Measurements from ENCODE around the gene DYNLT4. TPM values are rescaled to one million over a fixed set of nuclear protein-coding genes. Genes with fewer than 3 reads are reported as not detected.
A peak's percentile ranks its signal among the peaks of the same experiment; 100 is the strongest.

Gene DYNLT4
- total and polyA plus RNA-seq, 2 of the 8 experiments (the other 6 are each of a cell fraction or from before 2014, with no cell fraction given), result 0.29 TPM; not detected in 1

GRCh38 chr1:44792736-44793502 lies 14.2 kb downstream of the DYNLT4 start:
- Histone ChIP-seq H3K18ac (ENCODE audit: extremely low read depth, low read length) (peak overlapping the region; percentile 71; the same call in 1 of the 2 replicates), H4K91ac (replicated peaks; ENCODE audit: insufficient read length, low read length) (peak overlapping the region; percentile 77), H4K5ac (ENCODE audit: insufficient read length, low read depth, low read length) (peak overlapping the region; percentile 63), H3K23me2 (ENCODE audit: low read depth, low read length) (no peaks in the 10 kb centered on the region; the same call in 1 of the 2 replicates), H3K27ac (ENCODE audit: low read depth, low read length) (no peak overlapping the region), H3K56ac (replicated peaks; ENCODE audit: insufficient read length, low read depth, low read length) (no peak overlapping the region), H3K36me3 (ENCODE audit: control insufficient read depth in 2 of 4, insufficient read depth in 4 of 4, low read length in 3 of 4) (no peaks in the 10 kb centered on the region), H3K79me1 (ENCODE audit: low read depth, low read length) (0 out of 2 replicates have a peak, but pooled peaks cover 2% of the 10 kb centered on the region), H2BK15ac (ENCODE audit: low read length) (peak overlapping the region; percentile 98), H3K4me2 (ENCODE audit: insufficient read depth in 1 of 2, low read depth in 2 of 2, low read length in 2 of 2) (peak overlapping the region in 1 of 2 experiments; percentile 40; a peak in 1 of 4 replicates), H2BK12ac (ENCODE audit: low read depth, low read length) (peak overlapping the region; percentile 98), H3K4ac (replicated peaks; ENCODE audit: insufficient read length, low read depth, low read length) (no peak overlapping the region), H3K4me1 (replicated peaks in 1 of 4; ENCODE audit: control insufficient read depth in 3 of 4, insufficient read depth in 4 of 4, low read length in 3 of 4) (peaks cover 0 to 5% (median 5%) of the 10 kb centered on the region in 4 experiments), H3K14ac (ENCODE audit: insufficient read length) (no peak overlapping the region), H2BK120ac (replicated peaks; ENCODE audit: low read depth, low read length) (no peak overlapping the region), H3K9ac (replicated peaks in 1 of 4; ENCODE audit: extremely low read depth in 1 of 4, low read depth in 3 of 4, low read length in 3 of 4) (no peak overlapping the region), H3K27me3 (replicated peaks in 1 of 4; ENCODE audit: control insufficient read depth in 3 of 4, extremely low read depth in 1 of 4, insufficient read depth in 3 of 4, low read length in 3 of 4) (no peaks in the 10 kb centered on the region), H4K8ac (ENCODE audit: extremely low read depth, insufficient read depth, low read length) (no peak overlapping the region), H2AFZ (ENCODE audit: low read length) (no peak overlapping the region), H3K23ac (ENCODE audit: insufficient read length) (no peak overlapping the region), H3K79me2 (ENCODE audit: control insufficient read depth in 1 of 2, insufficient read depth in 2 of 2, low read length in 2 of 2) (no peaks in the 10 kb centered on the region), H2BK20ac (ENCODE audit: low read length) (peak overlapping the region; percentile 86; the same call in 1 of the 2 replicates), H2AK5ac (ENCODE audit: low read depth, low read length) (peak overlapping the region; percentile 95), H4K20me1 (replicated peaks in 1 of 2; ENCODE audit: control insufficient read depth in 1 of 2, insufficient read depth in 2 of 2, low read length in 2 of 2) (no peaks in the 10 kb centered on the region), H2BK5ac (ENCODE audit: low read depth, low read length) (peak overlapping the region; percentile 79; the same call in 1 of the 2 replicates), H3K4me3 (ENCODE audit: extremely low read depth in 1 of 4, insufficient read depth in 2 of 4, low read depth in 3 of 4, low read length in 4 of 4) (no peak overlapping the region), H3K9me3 (ENCODE audit: insufficient read depth in 2 of 2, low read depth in 1 of 2, low read length in 1 of 2) (no peaks in the 10 kb centered on the region)
- no peak for DNase-seq (ENCODE audit: low read depth in 1 of 2, low spot score in 2 of 2)
- 94% methylated on average over 9 of the region's 9 CpGs; no CpG with 5 or more reads in 1 of the 2 experiments for WGBS, 2 experiments (ENCODE audit: extremely low coverage in 1 of 2, insufficient coverage in 1 of 2, insufficient read length in 1 of 2, insufficient replicate concordance in 2 of 2, low coverage in 1 of 2, low lambda C conversion rate in 2 of 2, missing lambda C conversion rate in 1 of 2)
- ChIA-PET CTCF (ENCODE audit: partially characterized antibody) (interaction anchor here (0.6 to 5.7 kb wide), 36 partner anchors 9 to 776 kb away, joined by 3 to 51 read pairs (median 4); partner anchors contain the start of genes BTBD19, DYNLT4, HECTD3 and PTCH2), POLR2A (ENCODE audit: partially characterized antibody) (interaction anchor here (0.9 to 12.1 kb wide), 10 partner anchors 9 to 71 kb away, joined by 3 to 310 read pairs (median 8); partner anchors contain the start of genes BTBD19, DYNLT4, RNU5D-1 and RPS8)
- FAIRE-seq, result no peak
- no peak for TF ChIP-seq YY1 (IDR thresholded peaks at IDR 0.05; ENCODE audit: low read depth, low read length)
- TF ChIP-seq SUZ12 (IDR thresholded peaks at IDR 0.05; ENCODE audit: low read length), result no peak
- TF ChIP-seq SIRT6 (IDR thresholded peaks at IDR 0.05; ENCODE audit: low read length), result no peak
- TF ChIP-seq CHD1 (IDR thresholded peaks at IDR 0.05; ENCODE audit: low read depth, low read length), result no peak
- TF ChIP-seq SP4 (IDR thresholded peaks at IDR 0.05; ENCODE audit: low read length), result no peak
- no peak for TF ChIP-seq RAD21 (IDR thresholded peaks at IDR 0.05 in 1 of 2, conservative IDR thresholded peaks at IDR 0.05 in 1 of 2; ENCODE audit: low read depth in 2 of 2, low read length in 2 of 2)
- no peak for TF ChIP-seq POLR2A (IDR thresholded peaks at IDR 0.05; ENCODE audit: control extremely low read depth in 1 of 2, low read depth in 2 of 2, low read length in 2 of 2)
- no peak for TF ChIP-seq SP1 (IDR thresholded peaks at IDR 0.05; ENCODE audit: low read depth, low read length)
